Activated naive CD4-positive, alpha-beta T cell treated with anti-CD3 and anti-CD28 coated beads, Interleukin-2, amount 50 U/mL, for 16 hours (primary cell): ENCODE measurements around the gene LIPA.
"Not testable (repeated sequence)": the region's sequence is repeated elsewhere in the genome, so short reads cannot be mapped to it uniquely, and the experiment has no call there.

ENCODE experiments used
- DNase-seq: peaks from one replicate; pipeline ENCODE4 v3.0.0-alpha.2; 2020

LIPA gene

DNA sequence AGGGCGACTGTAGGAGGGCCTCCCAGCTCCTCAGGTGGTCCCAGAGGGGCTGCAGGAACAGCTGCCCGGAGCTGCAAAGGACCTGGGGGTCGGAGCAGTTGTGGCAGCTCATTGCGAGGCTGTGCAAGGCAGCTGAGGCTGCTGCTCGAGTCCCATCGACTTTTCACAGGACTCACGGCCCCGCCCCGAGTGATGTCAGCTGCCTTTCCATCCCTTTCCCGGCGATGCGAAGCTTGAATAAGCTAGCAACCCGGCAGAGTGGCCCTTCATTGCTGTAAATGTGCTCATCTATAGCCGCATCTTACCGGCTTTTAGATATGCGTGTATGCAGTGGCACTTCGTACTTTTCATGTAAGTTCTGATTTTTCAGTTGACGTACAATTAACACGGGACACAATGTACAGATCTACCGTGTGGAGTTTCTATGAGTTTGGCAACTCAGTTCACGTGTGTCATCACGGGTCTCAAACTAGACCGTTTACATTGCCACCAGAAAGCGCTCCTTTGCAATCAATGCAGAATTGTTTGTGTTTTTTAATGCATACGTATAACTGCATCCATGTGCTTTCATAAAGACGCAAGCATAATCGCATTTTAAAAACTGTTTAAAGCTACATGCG is 44.3 kb downstream of the LIPA start, which contains the start of gene CH25H:
Gene CH25H, minus strand, starts transcription at position 137 of the 620 bp plus-strand sequence. Its CDS starts 25 bp downstream, at position 112.
- peak; percentile 44 for DNase-seq

DNA sequence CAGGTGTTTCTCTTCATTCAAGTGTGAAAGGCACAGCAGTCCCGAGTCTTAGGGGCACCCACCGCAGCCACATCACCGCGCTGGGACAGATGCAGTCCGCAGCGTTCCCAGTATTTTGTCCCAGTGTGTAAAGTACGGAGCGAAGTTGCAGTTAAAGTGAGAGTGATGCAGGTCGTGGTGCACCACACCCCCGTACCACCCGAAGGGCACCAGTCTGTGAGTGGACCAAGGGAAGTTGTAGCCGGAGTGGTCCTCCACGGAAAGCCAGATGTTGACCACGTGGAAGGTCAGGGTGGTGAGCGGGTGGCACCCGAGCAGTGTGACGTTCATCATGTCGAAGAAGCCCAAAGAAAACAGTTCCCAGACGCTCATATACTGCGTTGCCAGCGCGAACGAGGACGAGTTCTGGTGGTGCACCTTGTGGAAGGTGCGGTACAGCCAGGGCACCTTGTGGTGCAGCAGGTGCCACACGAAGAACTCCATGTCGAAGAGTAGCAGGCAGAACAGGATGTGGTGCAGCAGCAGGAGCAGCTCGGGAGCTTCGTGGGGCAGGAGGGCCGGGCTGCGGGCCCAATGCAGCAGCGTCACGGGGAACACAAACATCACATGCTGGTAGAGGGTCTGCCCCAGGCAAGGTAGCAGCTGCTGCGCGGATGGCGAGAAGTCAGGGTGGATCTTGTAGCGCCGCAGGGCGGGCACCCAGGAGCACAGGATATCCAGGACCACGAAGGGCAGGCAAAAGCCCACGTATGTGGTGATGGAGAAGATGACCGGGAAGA is 45.0 kb downstream of the LIPA start:
- DNase-seq = peak; percentile 29

DNA sequence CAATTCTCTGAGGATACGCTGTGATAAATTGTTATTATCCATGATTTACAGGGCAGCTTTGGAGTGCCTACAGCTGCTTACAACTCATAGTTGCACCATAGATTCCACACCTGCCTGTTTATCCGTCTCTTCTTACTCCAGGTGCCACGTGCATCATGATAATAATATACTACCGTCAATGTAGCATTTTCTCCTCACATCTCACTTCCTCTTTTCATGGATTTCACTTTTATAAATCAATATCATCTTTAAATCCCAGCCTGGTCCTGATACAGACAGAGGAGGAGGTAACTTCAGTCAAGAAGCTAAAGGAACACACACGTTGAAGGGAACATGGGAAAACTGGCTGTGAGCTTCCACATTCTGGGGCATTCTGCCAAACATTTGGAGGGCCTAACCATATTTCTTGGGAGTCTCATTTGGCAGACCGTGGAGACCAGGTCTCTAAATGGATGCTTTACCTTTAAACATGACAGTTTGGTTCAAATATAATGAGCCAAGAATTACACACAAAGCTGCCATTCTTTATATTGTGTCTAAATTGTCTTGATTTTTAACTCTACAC is 46.9 kb downstream of the LIPA start:
- no peak for DNase-seq

GRCh38 chr10:89203237-89203636 is 48.3 kb downstream of the LIPA start:
- no peak for DNase-seq

GRCh38 chr10:89202033-89202425 is 49.5 kb downstream of the LIPA start:
- no peak for DNase-seq

DNA sequence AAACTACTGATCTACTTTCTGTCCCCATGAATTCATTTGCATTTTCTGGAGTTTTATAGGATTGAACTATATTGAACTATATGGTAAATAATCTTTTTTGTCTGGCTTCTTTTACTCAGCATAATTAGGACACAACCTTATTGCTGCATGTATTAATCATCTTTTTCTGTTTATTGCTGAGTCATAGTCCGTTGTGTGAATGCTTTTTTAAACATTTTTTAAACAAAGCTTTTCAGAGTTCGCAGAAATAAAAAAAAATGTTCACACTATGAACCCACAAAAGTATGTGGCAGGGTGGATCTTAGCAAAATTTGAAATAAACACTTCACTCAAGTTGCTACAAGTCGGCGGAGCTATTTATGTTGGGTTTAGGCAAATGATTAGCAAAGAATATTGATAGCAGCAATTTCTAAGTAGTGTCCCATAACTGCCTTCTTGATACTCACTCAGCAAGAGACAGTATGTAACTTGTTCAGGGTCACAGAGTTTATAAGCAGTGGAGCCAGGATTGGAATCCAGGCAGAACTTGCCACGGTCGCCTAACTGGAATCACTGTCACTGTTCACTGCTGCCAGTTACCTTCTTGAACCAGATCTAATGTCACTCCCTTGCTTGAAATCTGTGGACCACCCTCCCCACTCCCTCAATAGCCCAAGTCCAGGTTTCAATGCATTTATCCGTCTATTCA is 50.1 kb downstream of the LIPA start:
- DNase-seq = no peak

DNA sequence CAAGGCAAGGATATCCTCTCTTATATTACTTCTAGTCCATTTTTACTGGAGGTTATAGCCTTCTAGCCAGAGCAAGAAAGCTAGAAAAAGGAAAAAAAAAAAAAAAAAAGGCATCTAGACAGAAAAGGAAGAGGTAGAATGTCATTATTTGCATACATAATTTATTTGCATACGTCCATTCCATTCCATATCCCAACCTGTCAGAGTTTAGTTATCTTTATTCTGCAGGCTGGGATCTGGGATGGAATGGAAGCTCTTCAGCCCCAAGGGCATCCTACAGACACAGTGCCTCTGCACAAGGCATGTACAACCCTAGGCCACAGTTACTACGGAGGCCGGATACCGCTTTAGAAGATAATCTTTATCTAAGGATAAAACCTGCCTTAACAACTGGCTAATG is 54.1 kb downstream of the LIPA start:
- no peak for DNase-seq

DNA sequence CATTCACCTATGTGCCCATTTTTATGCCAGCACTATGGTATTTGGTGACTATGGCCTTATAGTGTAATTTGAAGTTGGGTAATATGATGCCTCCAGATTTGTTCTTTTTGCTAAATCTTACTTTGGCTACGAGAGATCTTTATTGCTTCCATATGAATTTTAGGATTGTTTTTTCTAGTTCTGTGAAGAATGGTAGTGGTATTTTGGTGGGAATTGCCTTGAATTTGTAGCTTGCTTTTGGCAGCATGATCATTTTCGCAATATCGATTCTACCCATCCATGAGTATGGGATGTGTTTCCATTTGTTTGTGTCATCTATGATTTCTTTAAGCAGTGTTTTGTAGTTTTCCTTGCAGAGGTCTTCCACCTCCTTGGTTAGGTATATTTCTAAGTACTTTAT is 60.3 kb downstream of the LIPA start:
- not testable (repeated sequence) for DNase-seq

- no peak for DNase-seq
These were observed 62.3 kb downstream of the LIPA start for GRCh38 chr10:89189211-89189734.

DNA sequence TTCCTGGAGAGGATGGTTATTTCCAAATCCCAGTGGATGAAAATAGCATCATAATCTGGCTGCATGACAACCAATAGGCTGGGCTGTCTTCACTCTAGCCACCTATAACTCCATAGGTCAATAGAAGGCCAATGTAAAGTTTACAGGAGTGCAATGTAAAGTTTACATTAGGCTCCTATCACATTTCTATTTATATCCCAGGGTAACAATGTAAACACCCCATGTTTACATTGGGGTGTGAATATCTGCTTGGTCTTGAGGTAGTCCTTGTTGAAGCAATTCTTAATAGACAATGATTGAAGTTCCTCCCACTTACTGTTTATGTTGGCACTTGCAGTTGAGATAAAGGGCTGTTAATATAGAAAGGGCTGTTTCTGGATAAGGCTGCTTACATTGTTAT is 65.9 kb downstream of the LIPA start:
- DNase-seq = no peak

GRCh38 chr10:89184638-89185037 is 66.9 kb downstream of the LIPA start:
- DNase-seq = no peak

GRCh38 chr10:89183571-89183970 is 68.0 kb downstream of the LIPA start:
- DNase-seq = no peak

DNA sequence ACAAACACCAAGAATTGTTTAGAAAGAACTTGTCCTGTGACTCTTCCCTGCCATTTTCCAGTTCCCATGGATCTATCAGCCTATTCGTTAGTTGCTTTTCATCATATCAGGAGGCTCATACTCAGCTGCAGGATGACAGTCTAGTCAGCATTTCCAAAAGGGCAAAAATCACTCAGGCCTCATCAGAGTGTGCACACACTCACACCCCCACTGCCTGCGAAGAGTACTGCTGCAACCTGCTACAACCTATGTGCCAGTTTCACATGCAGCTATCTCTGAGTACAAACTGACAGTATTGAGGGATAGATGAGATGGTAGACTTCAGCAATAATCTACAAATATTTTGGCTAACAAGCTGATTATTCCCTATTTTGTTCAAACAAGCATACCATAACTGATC is 68.7 kb downstream of the LIPA start:
- no peak for DNase-seq

GRCh38 chr10:89175816-89176215 is 75.8 kb downstream of the LIPA start:
- no peak for DNase-seq

GRCh38 chr10:89173075-89173474 is 78.5 kb downstream of the LIPA start:
- DNase-seq = no peak

DNA sequence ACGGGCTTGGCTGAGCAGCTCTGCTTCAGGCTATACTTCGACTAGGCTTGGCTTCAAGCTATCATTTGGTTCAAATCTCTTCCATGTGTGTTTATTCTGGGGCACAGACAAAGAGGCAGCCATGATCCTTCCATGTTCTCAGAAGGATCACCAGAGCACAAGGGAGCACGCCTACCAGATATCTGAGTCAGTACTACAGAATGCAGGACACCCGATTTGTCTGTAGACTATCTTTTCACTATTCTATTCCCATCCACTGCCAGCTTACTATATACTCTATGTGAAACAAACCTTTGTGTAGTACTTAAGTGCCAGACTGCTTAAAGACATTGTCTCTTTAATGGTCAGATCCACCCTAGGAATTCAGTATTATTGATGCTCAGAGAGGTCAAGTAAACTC is 79.6 kb downstream of the LIPA start:
- DNase-seq = no peak

DNA sequence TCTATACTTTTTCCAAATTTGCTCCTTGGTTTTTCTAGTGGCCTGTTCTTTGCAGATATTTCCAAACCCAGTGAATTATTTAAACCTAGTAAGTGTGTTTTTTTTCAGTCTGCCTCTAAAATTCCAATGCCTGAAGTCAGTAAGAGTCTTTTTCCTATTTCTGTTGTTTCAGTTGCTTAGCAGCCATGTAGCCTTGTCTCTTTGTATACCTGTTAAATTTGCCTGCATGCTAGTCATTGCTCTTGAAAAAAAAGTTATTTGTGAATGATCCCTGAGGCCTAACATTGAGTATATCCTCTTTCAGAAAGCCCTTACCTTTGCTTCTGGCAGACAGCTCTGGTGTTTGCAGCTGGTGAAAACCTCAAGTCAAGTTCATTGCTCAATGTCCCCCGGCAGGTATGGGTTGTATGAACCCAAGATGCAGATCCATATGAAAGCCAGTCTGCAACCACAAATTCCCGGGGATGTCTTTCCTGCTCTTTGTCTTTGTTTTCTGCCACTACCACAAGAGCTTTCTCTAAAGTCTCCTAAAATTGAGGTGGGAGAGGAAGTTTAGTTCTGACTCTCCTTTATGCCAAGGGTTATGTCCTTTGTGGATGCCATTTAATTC is 80.2 kb downstream of the LIPA start:
- DNase-seq = no peak

- not testable (repeated sequence) for DNase-seq
These were observed 83.1 kb downstream of the LIPA start for GRCh38 chr10:89168354-89168900.

DNA sequence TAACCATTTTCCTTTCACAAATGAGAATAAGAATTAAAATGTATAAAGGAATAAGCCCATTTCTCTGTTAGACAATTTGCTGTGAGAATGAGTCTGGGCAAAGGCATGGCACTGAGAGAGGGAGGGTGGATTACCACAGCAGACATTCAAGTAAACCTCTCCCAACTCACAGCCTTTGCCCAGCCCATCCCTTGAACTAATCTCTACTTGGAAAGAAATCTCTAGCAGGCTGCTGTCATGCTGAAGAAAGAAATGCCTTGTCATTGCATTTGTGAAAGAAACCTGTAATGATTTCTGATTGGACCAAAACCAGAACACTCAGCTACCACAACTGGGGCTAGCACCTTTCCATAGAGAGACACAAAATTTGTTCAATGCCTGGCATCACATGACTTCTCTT is 83.7 kb downstream of the LIPA start:
- no peak for DNase-seq

DNA sequence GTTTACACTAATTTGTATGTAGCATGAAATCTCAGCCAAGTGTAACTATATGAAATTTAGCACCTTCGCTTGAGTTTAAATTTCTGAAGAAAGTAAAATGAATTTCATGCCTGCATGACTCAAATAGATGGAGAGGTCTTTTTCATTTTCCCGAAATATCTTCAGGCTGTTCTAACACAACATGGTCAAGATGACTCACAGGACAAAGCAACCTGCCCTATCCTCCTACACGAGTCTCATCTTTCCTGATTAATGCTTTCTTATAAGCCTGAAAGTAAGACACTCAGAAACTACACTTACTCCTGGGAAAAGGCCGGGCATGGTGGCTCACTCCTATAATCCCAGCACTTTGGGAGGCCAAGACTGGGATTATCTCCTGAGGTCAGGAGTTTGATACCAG is 85.7 kb downstream of the LIPA start:
- DNase-seq = no peak

DNA sequence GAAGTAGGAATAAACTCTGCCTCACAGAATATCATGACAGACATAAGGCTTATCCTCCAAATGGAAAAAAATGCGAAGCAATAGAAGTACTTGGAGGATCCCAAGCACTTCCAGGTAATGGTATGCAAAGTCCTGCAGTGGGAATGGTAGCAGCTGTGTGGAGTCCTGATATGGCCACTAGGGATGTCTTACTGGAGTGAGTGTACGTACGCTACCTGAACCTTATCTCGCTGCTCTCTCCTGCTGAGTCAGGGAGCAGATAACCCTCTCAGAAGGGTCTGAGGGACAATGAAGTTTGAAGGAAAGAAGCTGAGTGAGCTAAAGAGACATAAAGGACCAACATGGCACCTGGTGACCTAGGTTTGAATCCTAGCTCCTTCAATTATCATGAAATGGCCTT is 86.7 kb downstream of the LIPA start:
- DNase-seq = no peak

DNA sequence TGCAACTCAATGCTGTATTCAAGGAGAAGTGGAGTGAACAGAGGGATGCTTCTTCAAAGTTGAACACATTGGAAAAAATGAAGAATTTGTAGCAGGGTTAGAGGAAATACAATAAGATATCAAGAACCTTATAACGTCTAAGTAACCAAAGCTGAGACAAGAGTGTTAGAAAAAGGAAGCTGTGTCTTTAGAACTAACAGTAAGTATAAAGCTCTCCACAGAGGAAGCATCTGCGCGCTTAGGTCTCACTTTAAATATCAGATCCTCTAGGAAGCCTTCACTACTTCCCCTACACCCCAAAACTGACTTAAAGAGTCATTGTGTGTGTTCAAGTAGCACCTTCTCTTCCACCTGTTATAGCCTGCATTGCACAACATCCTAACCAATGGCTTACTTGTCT is 87.5 kb downstream of the LIPA start:
- DNase-seq = no peak
